Stimulated activated naive CD4-positive, alpha-beta T cell treated with Interleukin-2 at 50 U/mL for 16 hours (primary cell): ENCODE results near the gene GPR162.

Experiments
- DNase-seq: peaks from one replicate; lab custom pipeline; 2025; lab: John Stamatoyannopoulos, UW

GPR162 gene

GRCh38 chr12:6834873-6835272 is 13.3 kb downstream of the GPR162 start:
- DNase-seq = no peak

GRCh38 chr12:6836851-6837250 is 15.2 kb downstream of the GPR162 start:
- DNase-seq = no peak

GRCh38 chr12:6837370-6838060 is 15.9 kb downstream of the GPR162 start:
- no peak for DNase-seq

GRCh38 chr12:6838854-6839253 is 17.2 kb downstream of the GPR162 start:
- DNase-seq = no peak

- DNase-seq = no peak
Observed at GRCh38 chr12:6839482-6840201, 18.0 kb downstream of the GPR162 start.

GRCh38 chr12:6840330-6840729 is 18.7 kb downstream of the GPR162 start:
- DNase-seq = no peak

- DNase-seq = no peak
Observed at GRCh38 chr12:6840761-6841515, 19.3 kb downstream of the GPR162 start, which contains the start of gene GNB3. Gene GNB3, plus strand, starts transcription at chr12:6840925. Its CDS starts 363 bp downstream, at chr12:6841288.

GRCh38 chr12:6842075-6842474 is 20.5 kb downstream of the GPR162 start:
- DNase-seq = no peak

- no peak for DNase-seq
Observed at GRCh38 chr12:6843118-6843902, 21.7 kb downstream of the GPR162 start.

GRCh38 chr12:6845395-6845794 is 23.8 kb downstream of the GPR162 start:
- DNase-seq = no peak

GRCh38 chr12:6846316-6846869 is 24.8 kb downstream of the GPR162 start:
- no peak for DNase-seq

GRCh38 chr12:6847676-6848075 is 26.1 kb downstream of the GPR162 start:
- DNase-seq = no peak

- no peak for DNase-seq
Observed at GRCh38 chr12:6849427-6849826, 27.8 kb downstream of the GPR162 start.

GRCh38 chr12:6849976-6850560 is 28.4 kb downstream of the GPR162 start:
- DNase-seq = no peak

GRCh38 chr12:6850796-6851152 is 29.2 kb downstream of the GPR162 start:
- DNase-seq = no peak

- peak; percentile 91 for DNase-seq
Observed at GRCh38 chr12:6851153-6851920, 29.7 kb downstream of the GPR162 start, which contains the start of gene CDCA3. Gene CDCA3, minus strand, starts transcription at chr12:6851286. Its CDS starts 334 bp downstream, at chr12:6850952.

GRCh38 chr12:6851921-6852650 is 30.5 kb downstream of the GPR162 start, which contains the start of gene USP5:
Gene USP5, plus strand, starts transcription at chr12:6852150. Its CDS starts 30 bp downstream, at chr12:6852180.
- peak; percentile 99 for DNase-seq

GRCh38 chr12:6852651-6853354 is 31.2 kb downstream of the GPR162 start:
- peak; percentile 79 for DNase-seq

GRCh38 chr12:6853626-6854025 is 32.0 kb downstream of the GPR162 start:
- no peak for DNase-seq
